Activated naive CD8-positive, alpha-beta T cell treated with anti-CD3 and anti-CD28 coated beads, Interleukin-2, amount 10 ng/mL, durations not matched to agents 7 days and 5 days (primary cell): ENCODE results near the gene RANBP1. TPM values are rescaled to one million over a fixed set of nuclear protein-coding genes. Genes with fewer than 3 reads are reported as not detected.
"Not testable (repeated sequence)": the region's sequence is repeated elsewhere in the genome, so short reads cannot be mapped to it uniquely, and the experiment has no call there.

Experiments
- ATAC-seq: fragments of 150-1000 bp; cut with Tn5 transposase; one replicate; pipeline ENCODE4 v1.10.0; 2021; ENCODE audit warnings: low read depth, moderate library complexity
- POLR2A ChIA-PET: fragments of 350-600 bp; sonication (Branson Sonifier 250); formaldehyde crosslinking; loops from one replicate; lab custom pipeline; 2021; ENCODE audit warnings: antibody characterized with exemption; lab: Charles Lee
- DNase-seq: peaks from one replicate; pipeline ENCODE4 v3.0.0; 2021
- H3K27ac Mint-ChIP-seq: one replicate; pipeline ENCODE4 v1.8.0; 2022; ENCODE audit warnings: mild to moderate bottlenecking, mixed read lengths
- H3K27me3 Mint-ChIP-seq: one replicate; pipeline ENCODE4 v1.8.0; 2022; ENCODE audit warnings: mild to moderate bottlenecking, moderate library complexity, mixed read lengths
- H3K36me3 Mint-ChIP-seq: one replicate; pipeline ENCODE4 v1.8.0; 2021; ENCODE audit warnings: mild to moderate bottlenecking, mixed read lengths
- H3K4me1 Mint-ChIP-seq: one replicate; pipeline ENCODE4 v1.8.0; 2021; ENCODE audit warnings: mixed read lengths
- H3K4me3 Mint-ChIP-seq: one replicate; pipeline ENCODE4 v1.8.0; 2022; ENCODE audit warnings: mild to moderate bottlenecking, moderate library complexity, mixed read lengths
- H3K9me3 Mint-ChIP-seq: one replicate; pipeline ENCODE4 v1.8.0; 2021; ENCODE audit warnings: mixed read lengths
- total RNA-seq, 2 experiments: library from RNA; stranded (reverse); gene quantifications; one replicate each; pipeline ENCODE4 v1.2.3, GENCODE V29; 2021

Gene RANBP1
- total RNA-seq, 2 experiments from 2014 or later = 190 to 203 TPM

- ATAC-seq (no peak), DNase-seq (no peak)
- no peaks in the 10 kb centered on the region for H3K9me3 Mint-ChIP-seq
- no peak overlapping the region for H3K4me3 Mint-ChIP-seq
- POLR2A ChIA-PET = no interaction called here
- peaks cover 2% of the 10 kb centered on the region for H3K27me3 Mint-ChIP-seq
- H3K36me3 Mint-ChIP-seq = no peaks in the 10 kb centered on the region
- no peak overlapping the region for H3K27ac Mint-ChIP-seq
- H3K4me1 Mint-ChIP-seq = no peaks in the 10 kb centered on the region
These were observed 38.0 kb downstream of the RANBP1 start for GRCh38 chr22:20153945-20154344.

GRCh38 chr22:20154602-20155187 lies 38.8 kb downstream of the RANBP1 start:
- Mint-ChIP-seq H3K27ac (no peak overlapping the region), H3K4me3 (no peak overlapping the region), H3K9me3 (no peaks in the 10 kb centered on the region), H3K36me3 (no peaks in the 10 kb centered on the region), H3K27me3 (peaks cover 2% of the 10 kb centered on the region), H3K4me1 (no peaks in the 10 kb centered on the region)
- POLR2A ChIA-PET = no interaction called here
- no peak for ATAC-seq
- DNase-seq = no peak

- peak; percentile 61 for DNase-seq
- H3K9me3 Mint-ChIP-seq = no peaks in the 10 kb centered on the region
These were observed 39.6 kb downstream of the RANBP1 start for GRCh38 chr22:20155330-20156041.

GRCh38 chr22:20156042-20156389 lies 40.1 kb downstream of the RANBP1 start:
- no peaks in the 10 kb centered on the region for H3K36me3 Mint-ChIP-seq
- POLR2A ChIA-PET = no interaction called here
- peaks cover 2% of the 10 kb centered on the region for H3K27me3 Mint-ChIP-seq
- no peak overlapping the region for H3K4me3 Mint-ChIP-seq
- ATAC-seq (no peak), DNase-seq (no peak)
- no peaks in the 10 kb centered on the region for H3K4me1 Mint-ChIP-seq
- no peaks in the 10 kb centered on the region for H3K9me3 Mint-ChIP-seq
- no peak overlapping the region for H3K27ac Mint-ChIP-seq

More at GRCh38 chr22:20155330-20156041, 39.6 kb downstream of the RANBP1 start:
- Mint-ChIP-seq H3K36me3 (no peaks in the 10 kb centered on the region), H3K27me3 (peaks cover 2% of the 10 kb centered on the region), H3K4me1 (no peaks in the 10 kb centered on the region), H3K4me3 (no peak overlapping the region), H3K27ac (no peak overlapping the region)
- POLR2A ChIA-PET = no interaction called here
- no peak for ATAC-seq

- H3K27ac Mint-ChIP-seq = peak overlapping the region; percentile 31
- H3K4me3 Mint-ChIP-seq = no peak overlapping the region
- no peaks in the 10 kb centered on the region for H3K36me3 Mint-ChIP-seq
- H3K4me1 Mint-ChIP-seq = no peaks in the 10 kb centered on the region
- ATAC-seq (peak; percentile 83), DNase-seq (peak; percentile 93)
- POLR2A ChIA-PET = interaction anchor here (1.2 kb wide), 1 partner anchor 82 kb away, joined by 10 read pairs; no protein-coding TSS in a partner anchor
- peaks cover 2% of the 10 kb centered on the region for H3K27me3 Mint-ChIP-seq
- no peaks in the 10 kb centered on the region for H3K9me3 Mint-ChIP-seq
These were observed 40.9 kb downstream of the RANBP1 start for GRCh38 chr22:20156611-20157429.

GRCh38 chr22:20157430-20158183 lies 41.7 kb downstream of the RANBP1 start:
- Mint-ChIP-seq H3K4me3 (no peak overlapping the region), H3K36me3 (no peaks in the 10 kb centered on the region), H3K27ac (no peak overlapping the region), H3K4me1 (no peaks in the 10 kb centered on the region), H3K9me3 (no peaks in the 10 kb centered on the region), H3K27me3 (peaks cover 2% of the 10 kb centered on the region)
- DNase-seq = no peak
- no peak for ATAC-seq
- POLR2A ChIA-PET = interaction anchor here (1.2 kb wide), 1 partner anchor 81 kb away, joined by 10 read pairs; no protein-coding TSS in a partner anchor

- no peak overlapping the region for H3K4me3 Mint-ChIP-seq
- ATAC-seq (no peak), DNase-seq (no peak)
- H3K4me1 Mint-ChIP-seq = no peaks in the 10 kb centered on the region
- H3K36me3 Mint-ChIP-seq = no peaks in the 10 kb centered on the region
- H3K9me3 Mint-ChIP-seq = no peaks in the 10 kb centered on the region
- no peak overlapping the region for H3K27ac Mint-ChIP-seq
- POLR2A ChIA-PET = no interaction called here
- H3K27me3 Mint-ChIP-seq = peaks cover 2% of the 10 kb centered on the region
These were observed 42.6 kb downstream of the RANBP1 start for GRCh38 chr22:20158391-20159036.

- DNase-seq = no peak
- no peaks in the 10 kb centered on the region for H3K9me3 Mint-ChIP-seq
- ATAC-seq = no peak
- H3K4me3 Mint-ChIP-seq = no peak overlapping the region
- H3K36me3 Mint-ChIP-seq = no peaks in the 10 kb centered on the region
- POLR2A ChIA-PET = no interaction called here
- no peak overlapping the region for H3K27ac Mint-ChIP-seq
- peaks cover 2% of the 10 kb centered on the region for H3K27me3 Mint-ChIP-seq
- H3K4me1 Mint-ChIP-seq = no peaks in the 10 kb centered on the region
These were observed 43.2 kb downstream of the RANBP1 start for GRCh38 chr22:20159076-20159475.

- H3K27ac Mint-ChIP-seq, H3K4me3 Mint-ChIP-seq, DNase-seq, H3K4me1 Mint-ChIP-seq, POLR2A ChIA-PET, H3K9me3 Mint-ChIP-seq, H3K36me3 Mint-ChIP-seq, ATAC-seq, H3K27me3 Mint-ChIP-seq: not testable (repeated sequence)
These were observed 43.6 kb downstream of the RANBP1 start for GRCh38 chr22:20159531-20159930.

- no peak overlapping the region for H3K27ac Mint-ChIP-seq
- ATAC-seq (no peak), DNase-seq (no peak)
- H3K9me3 Mint-ChIP-seq = peaks cover 3% of the 10 kb centered on the region
- POLR2A ChIA-PET = no interaction called here
- no peak overlapping the region for H3K4me3 Mint-ChIP-seq
- peaks cover 2% of the 10 kb centered on the region for H3K27me3 Mint-ChIP-seq
- H3K4me1 Mint-ChIP-seq = no peaks in the 10 kb centered on the region
- H3K36me3 Mint-ChIP-seq = no peaks in the 10 kb centered on the region
These were observed 44.1 kb downstream of the RANBP1 start for GRCh38 chr22:20160041-20160440.

GRCh38 chr22:20164863-20165262 lies 49.0 kb downstream of the RANBP1 start:
- POLR2A ChIA-PET = no interaction called here
- no peak for DNase-seq
- H3K36me3 Mint-ChIP-seq = no peaks in the 10 kb centered on the region
- peaks cover 3% of the 10 kb centered on the region for H3K9me3 Mint-ChIP-seq
- no peak for ATAC-seq
- H3K27ac Mint-ChIP-seq = no peak overlapping the region
- no peaks in the 10 kb centered on the region for H3K27me3 Mint-ChIP-seq
- H3K4me1 Mint-ChIP-seq = no peaks in the 10 kb centered on the region
- H3K4me3 Mint-ChIP-seq = no peak overlapping the region

- ATAC-seq (no peak), DNase-seq (no peak)
- POLR2A ChIA-PET = no interaction called here
- Mint-ChIP-seq H3K9me3 (peaks cover 3% of the 10 kb centered on the region), H3K4me3 (no peak overlapping the region), H3K27me3 (no peaks in the 10 kb centered on the region), H3K36me3 (no peaks in the 10 kb centered on the region), H3K4me1 (no peaks in the 10 kb centered on the region), H3K27ac (no peak overlapping the region)
These were observed 49.5 kb downstream of the RANBP1 start for GRCh38 chr22:20165421-20165820.

- POLR2A ChIA-PET = no interaction called here
- no peaks in the 10 kb centered on the region for H3K36me3 Mint-ChIP-seq
- no peak for ATAC-seq
- peaks cover 3% of the 10 kb centered on the region for H3K9me3 Mint-ChIP-seq
- no peaks in the 10 kb centered on the region for H3K4me1 Mint-ChIP-seq
- no peaks in the 10 kb centered on the region for H3K27me3 Mint-ChIP-seq
- no peak for DNase-seq
- H3K27ac Mint-ChIP-seq = no peak overlapping the region
- H3K4me3 Mint-ChIP-seq = no peak overlapping the region
These were observed 50.0 kb downstream of the RANBP1 start for GRCh38 chr22:20165913-20166312.
